Mucosa of stomach (tissue), 1 donor: Measurements from ENCODE around the gene SLC36A1.

Experiments used
- H3K27me3 ChIP-seq: one replicate; pipeline ENCODE4 v1.7.0; 2013; ENCODE audit warnings: mild to moderate bottlenecking, low read length; ENCODE audit not compliant: control insufficient read depth, insufficient read depth
- H3K36me3 ChIP-seq: one replicate; pipeline ENCODE4 v1.7.0; 2013; ENCODE audit warnings: low read length; ENCODE audit not compliant: control insufficient read depth, insufficient read depth
- H3K4me1 ChIP-seq: one replicate; pipeline ENCODE4 v1.7.0; 2013; ENCODE audit warnings: mild to moderate bottlenecking, low read length; ENCODE audit not compliant: control insufficient read depth, insufficient read depth
- H3K4me3 ChIP-seq: one replicate; pipeline ENCODE4 v1.7.0; 2013; ENCODE audit warnings: low read length
- H3K9ac ChIP-seq: one replicate; pipeline ENCODE4 v1.7.0; 2013; ENCODE audit warnings: mild to moderate bottlenecking, low read length, moderate library complexity
- H3K9me3 ChIP-seq: one replicate; pipeline ENCODE4 v1.7.0; 2013; ENCODE audit warnings: mild to moderate bottlenecking, low read length, moderate library complexity; ENCODE audit not compliant: control insufficient read depth
- donor health status: Pancreatic carcinoma.

The SLC36A1 gene

DNA sequence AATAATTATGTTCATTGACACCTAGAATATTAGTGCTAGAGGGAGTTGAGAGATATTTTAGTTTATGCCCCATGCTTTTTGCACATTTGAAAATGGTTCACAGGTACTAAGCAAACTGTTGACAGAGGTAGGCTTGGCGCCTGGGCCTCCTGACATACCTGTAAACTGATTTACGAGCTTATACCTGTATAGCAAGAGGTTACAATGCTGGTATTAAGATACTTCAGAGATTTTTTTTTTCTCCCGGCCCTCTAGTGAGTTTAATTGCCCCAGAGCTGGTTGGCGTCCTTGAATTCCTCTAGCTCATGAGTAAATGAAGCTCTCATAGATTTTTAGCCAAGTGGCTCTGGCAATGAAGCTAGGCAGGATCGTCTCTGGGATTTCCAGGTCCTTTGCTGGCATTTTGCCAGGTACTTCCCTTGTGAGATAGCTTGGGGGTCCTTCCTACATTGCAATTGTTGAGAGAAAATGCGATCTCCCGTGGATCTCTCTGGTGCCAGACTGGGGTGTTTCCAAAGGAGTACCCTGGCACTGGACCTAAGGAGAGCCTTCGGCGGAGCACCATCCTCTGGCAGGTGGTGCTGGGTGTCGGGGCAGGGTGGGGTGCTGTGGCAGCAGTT lies 9.0 kb downstream of the SLC36A1 start:
- H3K4me3 ChIP-seq, result no peak overlapping the region
- H3K9me3 ChIP-seq, result no peaks in the 10 kb centered on the region
- no peak overlapping the region for H3K9ac ChIP-seq
- H3K27me3 ChIP-seq, result no peaks in the 10 kb centered on the region
- H3K4me1 ChIP-seq, result no peaks in the 10 kb centered on the region
- no peaks in the 10 kb centered on the region for H3K36me3 ChIP-seq

DNA sequence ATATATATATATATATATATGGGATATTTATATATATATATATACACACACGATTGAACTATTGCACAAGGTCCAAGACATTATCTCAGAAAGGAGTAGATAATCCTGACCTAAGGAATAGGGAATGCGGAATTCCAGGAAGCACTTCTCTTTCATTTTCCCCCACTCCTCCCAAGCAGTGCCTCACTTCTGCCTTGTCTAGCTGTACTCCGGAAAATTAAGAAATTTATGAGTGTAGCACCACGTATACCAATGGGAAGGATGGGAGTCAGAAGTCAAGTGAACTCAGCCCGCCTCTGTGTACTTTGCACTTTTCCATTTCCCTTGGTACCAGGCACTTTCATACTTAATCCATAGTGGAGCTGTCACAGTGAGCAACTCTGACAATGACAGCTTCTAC lies 10.9 kb downstream of the SLC36A1 start:
- Histone ChIP-seq H3K9me3 (no peaks in the 10 kb centered on the region), H3K36me3 (no peaks in the 10 kb centered on the region), H3K9ac (no peak overlapping the region), H3K4me3 (no peak overlapping the region), H3K27me3 (no peaks in the 10 kb centered on the region), H3K4me1 (no peaks in the 10 kb centered on the region)

DNA sequence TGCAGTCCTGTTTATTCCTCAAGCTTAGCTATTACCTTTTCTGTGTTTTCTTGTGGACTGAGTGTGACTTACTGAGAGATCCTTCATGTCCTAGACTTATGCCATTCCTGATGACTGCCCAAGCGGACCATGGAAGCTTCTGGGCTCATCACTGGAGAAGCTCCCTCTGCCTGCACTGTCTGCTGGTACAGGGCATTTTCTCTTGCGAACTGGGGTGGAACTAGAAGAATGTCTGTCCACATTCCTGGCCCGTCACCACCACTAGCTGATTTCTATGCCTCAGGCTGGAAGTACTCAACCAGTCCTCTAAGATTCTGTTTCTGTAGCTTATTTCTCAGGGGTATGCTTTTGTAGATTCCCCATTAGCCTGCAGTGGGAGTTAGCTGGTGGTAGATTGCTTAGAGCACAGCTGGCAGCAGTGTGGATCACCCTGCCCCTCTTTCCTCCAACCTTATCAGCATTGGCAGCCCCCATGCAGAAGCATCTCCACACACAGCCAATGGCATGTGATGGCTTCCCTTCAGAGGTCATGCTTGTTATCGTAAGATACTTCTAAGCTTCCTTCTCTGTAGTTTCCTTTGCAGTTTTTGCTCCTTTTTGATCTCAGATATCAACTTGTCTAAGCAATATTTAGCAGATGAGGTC lies 12.4 kb downstream of the SLC36A1 start:
- peaks cover 9% of the 10 kb centered on the region for H3K36me3 ChIP-seq
- H3K27me3 ChIP-seq, result no peaks in the 10 kb centered on the region
- no peaks in the 10 kb centered on the region for H3K9me3 ChIP-seq
- no peak overlapping the region for H3K9ac ChIP-seq
- no peak overlapping the region for H3K4me3 ChIP-seq
- H3K4me1 ChIP-seq, result no peaks in the 10 kb centered on the region

DNA sequence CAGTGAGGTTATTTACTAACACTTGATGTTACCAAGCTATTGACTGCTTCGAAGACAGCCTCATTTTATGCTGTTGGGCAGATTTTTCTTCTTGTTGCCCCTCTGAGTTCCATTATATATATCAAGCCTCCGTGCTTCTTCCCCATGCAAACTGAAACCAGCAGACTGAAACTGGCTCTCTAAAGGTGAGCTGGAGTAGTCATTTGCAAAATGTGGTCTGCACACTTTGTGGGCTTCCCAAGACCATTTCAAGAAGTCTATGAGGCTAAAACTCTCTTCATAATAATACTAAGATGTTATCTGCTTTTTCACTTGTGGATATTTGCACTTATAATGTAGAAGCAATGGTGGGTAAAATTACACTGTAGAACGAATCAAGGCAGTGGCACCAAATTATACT lies 13.9 kb downstream of the SLC36A1 start:
- Histone ChIP-seq H3K4me1 (no peaks in the 10 kb centered on the region), H3K27me3 (no peaks in the 10 kb centered on the region), H3K9me3 (no peaks in the 10 kb centered on the region), H3K36me3 (peaks cover 20% of the 10 kb centered on the region), H3K9ac (no peak overlapping the region), H3K4me3 (no peak overlapping the region)

DNA sequence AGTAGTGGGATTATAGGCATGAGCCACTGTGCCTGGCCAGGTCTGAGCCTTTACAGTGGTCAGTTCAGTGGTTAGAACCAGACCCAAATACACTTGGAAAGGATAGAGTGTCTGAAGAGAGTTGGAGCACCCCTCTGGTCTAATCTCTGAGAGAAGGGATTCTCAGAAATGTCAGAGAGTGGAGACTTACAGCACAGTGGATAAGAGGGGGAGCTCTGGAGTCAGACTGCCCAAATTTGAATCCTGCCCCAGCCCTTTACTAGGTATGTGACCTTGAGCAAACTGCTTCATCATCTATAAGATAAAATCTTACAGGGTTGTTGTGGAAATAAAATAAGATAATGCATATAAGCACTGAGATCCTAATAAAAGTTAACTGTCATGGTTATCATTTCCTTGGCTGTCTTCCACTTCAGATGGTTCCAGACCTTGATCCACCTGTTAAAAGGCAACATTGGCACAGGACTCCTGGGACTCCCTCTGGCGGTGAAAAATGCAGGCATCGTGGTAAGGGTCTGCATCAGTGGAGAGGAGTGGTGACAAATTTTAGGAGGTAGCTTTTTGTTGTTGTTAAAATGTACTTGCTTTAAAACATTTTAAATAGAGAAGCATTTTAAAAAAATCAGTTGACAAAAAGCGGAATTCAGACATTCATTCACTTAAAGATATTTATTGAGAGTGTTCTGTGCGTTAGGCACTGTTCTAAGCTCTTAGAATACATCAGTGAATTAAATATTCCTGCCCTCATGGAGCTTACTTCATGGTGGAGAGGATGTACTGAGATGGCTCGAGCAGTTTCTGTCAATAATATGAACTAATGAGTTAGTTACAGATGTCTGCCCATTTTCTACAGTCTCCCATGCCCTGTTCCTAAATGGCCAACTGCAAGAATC lies 16.0 kb downstream of the SLC36A1 start:
- no peak overlapping the region for H3K9ac ChIP-seq
- H3K4me3 ChIP-seq, result no peak overlapping the region
- H3K9me3 ChIP-seq, result no peaks in the 10 kb centered on the region
- H3K27me3 ChIP-seq, result no peaks in the 10 kb centered on the region
- H3K36me3 ChIP-seq, result peaks cover 20% of the 10 kb centered on the region
- no peaks in the 10 kb centered on the region for H3K4me1 ChIP-seq

DNA sequence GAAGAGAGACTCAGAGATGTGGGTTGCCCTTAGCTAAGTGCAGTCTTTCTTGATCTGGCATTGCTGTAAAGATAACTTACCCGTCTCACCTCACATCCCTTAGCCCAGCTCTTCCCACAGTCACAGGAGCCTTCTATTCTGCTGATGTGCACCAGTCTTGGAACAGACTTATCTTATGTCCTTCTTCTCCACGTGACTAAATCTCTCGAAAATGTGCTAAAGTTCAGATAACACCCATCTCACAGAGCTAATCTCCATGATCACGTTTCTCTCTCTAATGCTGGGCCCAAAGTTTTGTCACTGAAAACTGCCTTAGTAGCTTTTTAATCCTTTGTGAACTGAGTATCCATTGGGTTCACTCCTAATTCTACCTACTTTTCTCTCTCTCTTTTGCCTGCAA lies 16.7 kb downstream of the SLC36A1 start:
- Histone ChIP-seq H3K4me1 (no peaks in the 10 kb centered on the region), H3K9ac (no peak overlapping the region), H3K9me3 (no peaks in the 10 kb centered on the region), H3K4me3 (no peak overlapping the region), H3K36me3 (peaks cover 20% of the 10 kb centered on the region), H3K27me3 (no peaks in the 10 kb centered on the region)

DNA sequence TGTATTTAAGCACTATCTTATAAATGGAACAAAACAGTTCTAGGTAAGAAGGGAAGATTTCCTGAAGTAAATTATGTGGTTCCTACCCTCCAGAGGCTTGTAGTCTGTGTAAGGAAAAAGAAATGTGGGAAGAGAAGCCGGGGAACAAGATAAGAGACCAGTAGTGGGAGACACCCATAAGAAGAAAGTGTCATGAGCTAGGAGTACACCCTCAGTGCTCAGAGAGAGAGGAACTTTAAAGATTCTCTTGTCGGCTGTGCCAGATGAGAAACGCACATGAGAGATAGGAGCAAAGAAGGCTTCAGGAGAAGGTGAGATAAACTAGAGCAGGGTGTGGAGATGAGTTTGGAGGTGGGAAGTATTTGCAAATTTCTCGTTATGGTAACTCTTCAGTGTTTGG lies 18.1 kb downstream of the SLC36A1 start:
- Histone ChIP-seq H3K4me3 (no peak overlapping the region), H3K36me3 (peaks cover 20% of the 10 kb centered on the region), H3K9me3 (no peaks in the 10 kb centered on the region), H3K9ac (no peak overlapping the region), H3K4me1 (peaks cover 6% of the 10 kb centered on the region), H3K27me3 (no peaks in the 10 kb centered on the region)

DNA sequence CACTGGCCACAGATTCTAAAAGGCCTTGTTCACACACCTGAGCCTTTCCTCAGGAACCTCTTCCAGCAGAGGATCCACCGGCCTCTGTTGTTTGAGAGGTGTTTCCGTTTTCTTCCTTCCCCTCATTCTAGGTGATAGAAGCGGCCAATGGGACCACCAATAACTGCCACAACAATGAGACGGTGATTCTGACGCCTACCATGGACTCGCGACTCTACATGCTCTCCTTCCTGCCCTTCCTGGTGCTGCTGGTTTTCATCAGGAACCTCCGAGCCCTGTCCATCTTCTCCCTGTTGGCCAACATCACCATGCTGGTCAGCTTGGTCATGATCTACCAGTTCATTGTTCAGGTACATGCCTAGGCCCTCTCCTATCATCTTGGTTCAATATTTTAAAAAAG lies 20.2 kb downstream of the SLC36A1 start:
- Histone ChIP-seq H3K4me1 (peaks cover 9% of the 10 kb centered on the region), H3K9me3 (no peaks in the 10 kb centered on the region), H3K4me3 (no peak overlapping the region), H3K27me3 (no peaks in the 10 kb centered on the region), H3K36me3 (peaks cover 20% of the 10 kb centered on the region), H3K9ac (no peak overlapping the region)

DNA sequence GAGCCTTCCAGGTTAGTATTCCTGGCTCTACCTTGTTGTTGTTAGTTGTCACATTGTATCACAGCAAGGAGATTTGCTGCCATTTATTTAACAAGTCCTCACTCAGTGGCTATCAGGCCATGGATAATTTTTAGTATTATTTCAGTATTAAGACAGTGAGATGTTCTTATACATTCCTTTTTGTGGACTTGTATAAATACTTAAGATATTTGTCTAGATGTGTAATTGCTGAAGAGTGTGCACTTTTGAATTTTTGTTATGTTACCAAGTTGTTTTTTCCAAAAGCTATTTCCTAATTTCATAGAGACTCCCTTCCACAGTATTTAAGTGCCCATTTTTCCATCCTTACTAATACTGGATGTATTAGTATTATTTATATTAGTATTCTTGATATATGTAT lies 22.0 kb downstream of the SLC36A1 start:
- Histone ChIP-seq H3K27me3 (no peaks in the 10 kb centered on the region), H3K4me1 (peaks cover 9% of the 10 kb centered on the region), H3K4me3 (no peak overlapping the region), H3K9ac (no peak overlapping the region), H3K9me3 (no peaks in the 10 kb centered on the region), H3K36me3 (peaks cover 13% of the 10 kb centered on the region)

DNA sequence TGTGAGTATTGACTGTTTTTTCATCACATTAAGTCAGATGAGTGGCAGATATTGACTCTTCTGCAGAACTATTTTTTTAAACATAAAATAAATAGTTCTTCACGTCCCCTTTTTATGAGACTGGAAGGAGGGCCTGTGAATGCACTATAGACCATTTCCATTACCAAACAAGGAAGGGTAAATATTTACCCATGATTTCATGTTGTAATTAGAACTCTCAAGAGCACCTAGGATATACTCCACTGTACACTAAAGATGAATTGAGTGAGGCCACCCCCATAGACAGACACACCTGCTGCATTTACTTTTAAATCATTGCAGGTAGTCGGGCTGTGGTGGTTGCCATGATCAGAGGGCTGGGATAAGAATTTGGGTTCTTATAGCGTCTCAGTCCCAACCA lies 22.6 kb downstream of the SLC36A1 start:
- H3K4me1 ChIP-seq, result peaks cover 9% of the 10 kb centered on the region
- no peaks in the 10 kb centered on the region for H3K27me3 ChIP-seq
- H3K36me3 ChIP-seq, result peaks cover 11% of the 10 kb centered on the region
- no peaks in the 10 kb centered on the region for H3K9me3 ChIP-seq
- H3K9ac ChIP-seq, result no peak overlapping the region
- H3K4me3 ChIP-seq, result no peak overlapping the region

DNA sequence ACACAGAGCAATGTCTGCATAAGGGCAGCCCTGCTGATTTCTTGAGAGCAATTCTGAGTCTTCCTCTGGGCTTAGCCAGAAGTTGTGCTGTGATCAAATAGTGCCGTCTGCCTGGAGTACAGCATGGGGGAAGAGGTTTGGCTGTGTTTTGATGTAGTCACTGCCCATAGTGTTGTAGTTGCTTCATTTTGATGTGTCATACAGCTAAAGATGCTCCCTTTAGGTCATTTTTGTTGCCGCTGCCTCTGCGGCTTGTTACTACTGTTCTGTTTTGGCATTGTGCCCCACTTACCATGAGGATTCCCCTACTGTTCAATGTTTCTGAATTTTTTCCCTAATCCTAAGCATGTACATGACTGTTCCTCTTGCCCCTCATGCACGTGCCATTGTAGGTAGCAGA lies 23.0 kb downstream of the SLC36A1 start:
- peaks cover 6% of the 10 kb centered on the region for H3K36me3 ChIP-seq
- peaks cover 9% of the 10 kb centered on the region for H3K4me1 ChIP-seq
- H3K4me3 ChIP-seq, result no peak overlapping the region
- H3K27me3 ChIP-seq, result no peaks in the 10 kb centered on the region
- H3K9ac ChIP-seq, result no peak overlapping the region
- H3K9me3 ChIP-seq, result no peaks in the 10 kb centered on the region

DNA sequence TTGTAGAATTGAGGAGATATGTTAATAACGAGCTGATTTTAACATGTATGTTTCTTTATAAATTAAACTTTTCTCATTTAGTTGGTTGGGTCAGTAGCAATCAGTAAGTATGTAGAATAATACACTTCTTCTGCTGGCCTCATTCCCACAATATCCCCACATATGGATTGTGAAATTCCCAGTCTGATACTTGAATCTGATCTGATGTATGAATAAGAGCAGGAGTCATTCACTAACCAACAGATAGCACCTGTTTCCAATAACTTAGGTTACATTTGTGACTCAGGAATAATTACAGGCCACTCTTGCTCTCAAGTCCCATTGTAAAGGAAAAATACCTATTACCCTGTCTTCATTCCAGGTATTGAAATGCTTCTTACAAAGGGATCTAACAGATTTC lies 23.9 kb downstream of the SLC36A1 start:
- Histone ChIP-seq H3K4me1 (peaks cover 9% of the 10 kb centered on the region), H3K9me3 (no peaks in the 10 kb centered on the region), H3K4me3 (no peak overlapping the region), H3K36me3 (no peaks in the 10 kb centered on the region), H3K9ac (no peak overlapping the region), H3K27me3 (no peaks in the 10 kb centered on the region)
